Astrocyte (in vitro differentiated cells and primary cell): Measurements from ENCODE around the gene INSYN2B. TPM values are rescaled to one million over a fixed set of nuclear protein-coding genes. Genes with fewer than 3 reads are reported as not detected.

Experiments used
- DNase-seq: peaks from one replicate; pipeline ENCODE4 v3.0.0-alpha.2; 2010; ENCODE audit warnings: low read depth
- FAIRE-seq: peaks from 2 replicates; lab custom pipeline; 2011; peaks lifted over from hg19 to GRCh38; lab: Jason Lieb, UNC
- H2AFZ ChIP-seq: 2 replicates; pipeline ENCODE4 v1.6.0; 2012; ENCODE audit warnings: low read depth, low read length, inconsistent platforms
- H3K27ac ChIP-seq: 2 replicates; pipeline ENCODE4 v1.5.1; 2011; ENCODE audit warnings: low read depth, low read length, inconsistent platforms
- H3K27me3 ChIP-seq: 2 replicates; pipeline ENCODE4 v1.6.0; 2011; ENCODE audit warnings: low read length, inconsistent platforms; ENCODE audit not compliant: insufficient read depth
- H3K36me3 ChIP-seq: 2 replicates; pipeline ENCODE4 v1.5.1; 2011; ENCODE audit warnings: low read length, inconsistent platforms; ENCODE audit not compliant: insufficient read depth
- H3K4me1 ChIP-seq: 2 replicates; pipeline ENCODE4 v1.5.1; 2011; ENCODE audit warnings: low read length, inconsistent platforms; ENCODE audit not compliant: insufficient read depth
- H3K4me2 ChIP-seq: 2 replicates; pipeline ENCODE4 v1.6.0; 2012; ENCODE audit warnings: low read length, inconsistent platforms
- H3K4me3 ChIP-seq: 2 replicates; pipeline ENCODE4 v1.5.1; 2011; ENCODE audit warnings: low read depth, mild to moderate bottlenecking, low read length, inconsistent platforms; ENCODE audit not compliant: insufficient read depth
- H3K79me2 ChIP-seq: 2 replicates; pipeline ENCODE4 v1.6.0; 2012; ENCODE audit warnings: mild to moderate bottlenecking, low read length, inconsistent platforms; ENCODE audit not compliant: insufficient read depth
- H3K9ac ChIP-seq: 2 replicates; pipeline ENCODE4 v1.6.0; 2012; ENCODE audit warnings: mild to moderate bottlenecking, low read length, inconsistent platforms
- H3K9me3 ChIP-seq: 2 replicates; pipeline ENCODE4 v1.5.1; 2012; ENCODE audit warnings: low read depth, mild to moderate bottlenecking, low read length, inconsistent platforms; ENCODE audit not compliant: insufficient read depth
- H4K20me1 ChIP-seq: 2 replicates; pipeline ENCODE4 v1.6.0; 2012; ENCODE audit warnings: low read length, inconsistent platforms; ENCODE audit not compliant: insufficient read depth
- H3K27ac Mint-ChIP-seq: one replicate; pipeline ENCODE4 v1.8.0; 2021; ENCODE audit warnings: mild to moderate bottlenecking, mixed read lengths; ENCODE audit not compliant: unreplicated experiment
- H3K27me3 Mint-ChIP-seq: one replicate; pipeline ENCODE4 v1.8.0; 2021; ENCODE audit warnings: low read depth, mixed read lengths; ENCODE audit not compliant: unreplicated experiment
- H3K36me3 Mint-ChIP-seq: one replicate; pipeline ENCODE4 v1.8.0; 2021; ENCODE audit warnings: low read depth, mixed read lengths; ENCODE audit not compliant: unreplicated experiment
- H3K4me1 Mint-ChIP-seq: one replicate; pipeline ENCODE4 v1.8.0; 2021; ENCODE audit warnings: low read depth, mixed read lengths; ENCODE audit not compliant: unreplicated experiment
- H3K4me3 Mint-ChIP-seq: one replicate; pipeline ENCODE4 v1.8.0; 2021; ENCODE audit warnings: mild to moderate bottlenecking, moderate library complexity, mixed read lengths; ENCODE audit not compliant: unreplicated experiment
- H3K9me3 Mint-ChIP-seq: one replicate; pipeline ENCODE4 v1.8.0; 2021; ENCODE audit warnings: mild to moderate bottlenecking, mixed read lengths; ENCODE audit not compliant: unreplicated experiment
- CTCF ChIP-seq: IDR thresholded peaks from 2 replicates; pipeline ENCODE4 v1.5.1; 2011; ENCODE audit warnings: low read depth, mild to moderate bottlenecking, inconsistent platforms, low read length, moderate library complexity; ENCODE audit not compliant: insufficient read depth
- EZH2 ChIP-seq: IDR thresholded peaks from 2 replicates; pipeline ENCODE4 v1.6.1; 2012; ENCODE audit warnings: mild to moderate bottlenecking, low read length, inconsistent platforms; ENCODE audit not compliant: insufficient read depth
- total RNA-seq: library from RNA; stranded (reverse); gene quantifications from 2 replicates; pipeline ENCODE4 v1.2.1, GENCODE V29; 2021

INSYN2B gene
- total RNA-seq, 1 donor from 2014 or later, result 0.36 TPM

GRCh38 chr5:169922474-169922873 is 57.8 kb downstream of the INSYN2B start:
- no peak overlapping the region for H3K27ac ChIP-seq
- FAIRE-seq, result no peak
- H3K27ac Mint-ChIP-seq, result no peak overlapping the region

GRCh38 chr5:169921949-169922348 is 58.3 kb downstream of the INSYN2B start:
- Histone ChIP-seq H2AFZ (no peak overlapping the region), H3K4me3 (no peak overlapping the region), H3K9ac (no peak overlapping the region), H3K27me3 (no peaks in the 10 kb centered on the region), H3K4me1 (no peaks in the 10 kb centered on the region), H3K4me2 (no peak overlapping the region), H3K27ac (no peak overlapping the region), H3K36me3 (peaks cover 2% of the 10 kb centered on the region), H3K79me2 (peaks cover 2% of the 10 kb centered on the region), H3K9me3 (no peaks in the 10 kb centered on the region), H4K20me1 (no peaks in the 10 kb centered on the region)
- Mint-ChIP-seq H3K4me1 (no peaks in the 10 kb centered on the region), H3K9me3 (no peaks in the 10 kb centered on the region), H3K27me3 (no peaks in the 10 kb centered on the region), H3K27ac (no peak overlapping the region), H3K36me3 (no peaks in the 10 kb centered on the region), H3K4me3 (no peak overlapping the region)
- no peak for TF ChIP-seq EZH2
- no peak for TF ChIP-seq CTCF
- DNase-seq, result no peak
- FAIRE-seq, result no peak

More at GRCh38 chr5:169922474-169922873, 57.8 kb downstream of the INSYN2B start:
- Mint-ChIP-seq H3K9me3 (no peaks in the 10 kb centered on the region), H3K4me1 (no peaks in the 10 kb centered on the region), H3K27me3 (peaks cover 2% of the 10 kb centered on the region), H3K36me3 (no peaks in the 10 kb centered on the region), H3K4me3 (no peak overlapping the region)
- Histone ChIP-seq H3K4me3 (no peak overlapping the region), H3K4me2 (no peak overlapping the region), H3K36me3 (no peaks in the 10 kb centered on the region), H4K20me1 (no peaks in the 10 kb centered on the region), H3K9ac (no peak overlapping the region), H3K79me2 (peaks cover 3% of the 10 kb centered on the region), H2AFZ (no peak overlapping the region), H3K27me3 (no peaks in the 10 kb centered on the region), H3K4me1 (no peaks in the 10 kb centered on the region), H3K9me3 (no peaks in the 10 kb centered on the region)
- TF ChIP-seq CTCF, result no peak
- no peak for TF ChIP-seq EZH2
- DNase-seq, result no peak

GRCh38 chr5:169921384-169921783 is 58.9 kb downstream of the INSYN2B start:
- Histone ChIP-seq H3K9ac (no peak overlapping the region), H3K79me2 (peaks cover 7% of the 10 kb centered on the region), H4K20me1 (no peaks in the 10 kb centered on the region), H3K4me1 (no peaks in the 10 kb centered on the region), H3K27me3 (no peaks in the 10 kb centered on the region), H3K36me3 (peaks cover 3% of the 10 kb centered on the region), H2AFZ (no peak overlapping the region), H3K27ac (no peak overlapping the region), H3K4me3 (no peak overlapping the region), H3K9me3 (no peaks in the 10 kb centered on the region), H3K4me2 (no peak overlapping the region)
- FAIRE-seq (no peak), DNase-seq (no peak)
- no peak for TF ChIP-seq CTCF
- TF ChIP-seq EZH2, result no peak
- Mint-ChIP-seq H3K9me3 (no peaks in the 10 kb centered on the region), H3K27me3 (no peaks in the 10 kb centered on the region), H3K4me3 (no peak overlapping the region), H3K36me3 (no peaks in the 10 kb centered on the region), H3K4me1 (no peaks in the 10 kb centered on the region), H3K27ac (no peak overlapping the region)
